ENCODE data around the gene ATP10A.

GRCh38 chr15:25894371-25894902, 31.3 kb upstream of the ATP10A start:
- TF ChIP-seq EZH2 (IDR thresholded peaks at IDR 0.05; ENCODE audit: low read length) (no peak), CTCF (optimal IDR thresholded peaks at IDR 0.05 in 1 of 3, IDR thresholded peaks at IDR 0.05 in 1 of 3, conservative IDR thresholded peaks at IDR 0.05 in 1 of 3; ENCODE audit: extremely low read depth in 1 of 3, insufficient read depth in 2 of 3, low read length in 3 of 3) (no peak)
